SH-SY5Y (cell line): ENCODE data around the gene P4HB.

ENCODE experiments used
- GATA2 ChIP-seq: IDR thresholded peaks from 2 replicates; pipeline ENCODE4 v1.6.1; 2011; ENCODE audit warnings: mild to moderate bottlenecking, low read depth, low read length
- GATA3 ChIP-seq: IDR thresholded peaks from 2 replicates; pipeline ENCODE4 v1.6.1; 2011; ENCODE audit warnings: low read depth, mild to moderate bottlenecking, low read length, moderate library complexity

- no peak for TF ChIP-seq GATA2
- TF ChIP-seq GATA3, result no peak
Measured at GRCh38 chr17:81885869-81886548, 25.7 kb upstream of the P4HB start.
